GM10847 (cell line): Measurements from ENCODE around the gene CD55.

Experiments
- POLR2A ChIP-seq: IDR thresholded peaks from 2 replicates; pipeline ENCODE4 v1.6.1; 2011; ENCODE audit not compliant: insufficient read length; ENCODE audit errors: extremely low read depth

Gene CD55

DNA sequence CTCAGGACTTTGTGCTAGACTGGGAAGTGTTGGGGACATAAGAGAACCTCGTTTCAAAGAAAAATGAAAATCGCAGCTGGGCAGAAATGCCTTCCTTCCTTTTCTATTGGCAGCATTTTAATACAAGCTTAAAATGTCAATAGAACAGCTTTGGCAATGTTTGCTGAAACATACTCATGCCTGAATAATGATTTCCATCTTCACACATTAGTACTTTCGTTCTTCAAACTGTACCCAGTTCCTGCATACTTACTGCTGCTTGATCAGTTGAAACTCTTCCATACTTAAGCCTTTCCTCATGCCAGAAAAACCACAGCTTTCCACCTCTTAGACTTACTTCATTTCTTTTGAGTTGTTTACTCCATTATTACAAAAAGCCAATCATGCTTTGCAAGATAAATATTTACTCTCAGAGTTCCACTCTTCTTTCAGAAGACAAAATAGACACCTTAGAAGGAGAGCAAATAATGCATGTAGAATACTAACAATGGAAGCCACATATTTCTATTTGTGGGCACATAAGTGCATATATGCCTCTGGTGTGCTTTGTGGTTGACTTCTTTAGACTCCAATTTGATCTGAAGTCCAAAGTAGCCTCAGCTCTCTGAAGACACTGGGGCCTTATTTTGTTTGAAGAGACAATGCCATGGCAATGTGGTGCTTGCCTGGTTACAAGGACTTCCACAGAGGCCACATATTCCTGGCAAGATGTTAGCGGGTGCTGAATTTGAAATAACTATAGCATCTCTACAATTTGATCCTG is 22.7 kb upstream of the CD55 start:
- no peak for TF ChIP-seq POLR2A

DNA sequence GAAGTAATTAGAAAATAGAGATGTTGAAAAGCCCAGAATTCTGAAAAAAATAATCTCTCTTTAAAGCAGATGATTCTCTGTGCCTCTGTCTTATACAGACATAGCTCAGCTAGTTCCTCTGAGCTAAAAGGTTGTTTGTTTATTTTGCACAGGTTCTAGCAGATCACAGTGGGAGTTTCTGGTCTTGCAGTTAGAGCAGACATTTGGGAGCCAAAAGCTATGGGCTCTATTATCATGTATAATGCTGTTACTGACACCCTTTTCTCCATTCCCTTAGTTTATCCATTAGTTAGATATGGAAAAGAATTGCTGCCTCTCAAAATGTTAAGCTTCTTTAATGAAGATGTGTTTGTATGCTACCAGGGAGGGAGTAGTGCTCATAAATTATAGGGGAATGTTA is 20.5 kb upstream of the CD55 start:
- TF ChIP-seq POLR2A: no peak

DNA sequence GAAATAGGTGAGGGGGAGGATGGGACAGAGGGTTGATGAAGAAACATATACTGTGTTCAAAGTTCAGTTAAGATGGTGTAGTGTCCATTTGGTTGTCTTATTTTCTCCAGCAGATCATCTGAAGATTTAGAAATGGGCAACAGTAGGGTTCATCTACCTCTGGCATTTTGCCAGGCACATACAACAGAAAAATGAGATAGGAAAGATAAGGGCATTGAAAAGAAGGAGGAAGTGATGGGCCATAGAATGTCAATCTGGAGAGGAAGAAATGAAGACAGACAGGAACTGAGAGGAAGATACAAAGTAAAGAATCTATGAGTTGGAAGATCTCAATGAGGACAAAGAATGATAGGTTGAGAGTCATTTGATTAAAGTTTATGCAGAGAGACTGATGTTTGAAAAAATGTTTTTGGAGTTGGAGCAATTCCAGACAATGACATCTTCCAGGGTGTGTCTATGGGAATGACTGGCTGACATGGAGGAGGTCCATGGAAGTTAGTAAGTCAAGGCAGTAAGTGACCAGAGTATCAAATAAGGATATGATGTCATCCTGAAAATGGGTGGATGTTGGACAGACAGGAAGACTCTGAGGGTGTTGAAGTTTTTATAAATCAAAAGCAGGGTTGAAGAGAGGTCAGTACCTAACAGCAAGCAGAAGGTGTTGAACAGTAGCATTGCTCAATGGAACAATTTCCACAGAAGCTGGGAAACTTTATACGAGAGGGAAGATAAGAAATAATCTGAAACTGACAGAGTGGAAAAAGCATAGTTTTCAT is 18.7 kb upstream of the CD55 start:
- no peak for TF ChIP-seq POLR2A

DNA sequence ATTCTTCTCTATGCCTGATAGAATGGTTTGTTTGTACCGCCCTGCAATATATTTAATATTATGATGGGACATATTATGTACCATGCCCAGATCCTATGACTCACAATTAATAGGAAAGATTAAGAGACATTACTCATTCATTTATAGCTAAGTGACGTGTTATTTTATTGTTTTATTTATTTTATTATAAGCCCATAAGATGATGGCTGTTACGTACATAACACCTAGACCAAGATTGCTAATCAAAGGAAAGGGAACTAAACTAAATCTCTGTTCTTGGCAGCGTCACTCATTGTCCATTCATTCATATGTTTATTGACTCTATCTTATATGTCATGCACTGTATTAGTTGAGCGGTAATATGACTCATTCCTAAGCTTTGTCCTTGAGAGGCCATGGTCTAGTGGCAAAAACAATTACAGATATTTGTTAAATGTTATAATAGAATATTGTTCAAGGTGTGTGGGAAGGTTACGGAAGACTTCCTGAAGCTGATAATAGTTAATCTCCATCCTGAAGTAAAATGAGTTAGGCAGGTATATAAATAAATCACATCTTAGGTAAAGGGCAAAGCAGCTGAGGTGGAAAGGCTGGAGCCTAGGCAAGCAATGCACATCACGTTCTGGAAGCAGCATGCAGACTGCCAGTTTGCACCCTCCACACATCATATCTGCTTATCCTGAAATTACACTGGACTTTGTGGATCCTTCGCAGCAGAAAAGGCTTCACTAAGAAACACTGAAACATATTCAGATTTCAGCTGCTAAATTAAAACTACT is 16.6 kb upstream of the CD55 start:
- TF ChIP-seq POLR2A: no peak

GRCh38 chr1:207305489-207305873 is 16.0 kb upstream of the CD55 start:
- no peak for TF ChIP-seq POLR2A

- TF ChIP-seq POLR2A: no peak
Measured at GRCh38 chr1:207306023-207306422, 15.5 kb upstream of the CD55 start.

- TF ChIP-seq POLR2A: no peak
Measured at GRCh38 chr1:207306603-207307002, 14.9 kb upstream of the CD55 start.

GRCh38 chr1:207308451-207309190 is 12.9 kb upstream of the CD55 start:
- TF ChIP-seq POLR2A: no peak

GRCh38 chr1:207309745-207310273 is 11.7 kb upstream of the CD55 start:
- TF ChIP-seq POLR2A: no peak

- no peak for TF ChIP-seq POLR2A
Measured at GRCh38 chr1:207311888-207312603, 9.4 kb upstream of the CD55 start.

DNA sequence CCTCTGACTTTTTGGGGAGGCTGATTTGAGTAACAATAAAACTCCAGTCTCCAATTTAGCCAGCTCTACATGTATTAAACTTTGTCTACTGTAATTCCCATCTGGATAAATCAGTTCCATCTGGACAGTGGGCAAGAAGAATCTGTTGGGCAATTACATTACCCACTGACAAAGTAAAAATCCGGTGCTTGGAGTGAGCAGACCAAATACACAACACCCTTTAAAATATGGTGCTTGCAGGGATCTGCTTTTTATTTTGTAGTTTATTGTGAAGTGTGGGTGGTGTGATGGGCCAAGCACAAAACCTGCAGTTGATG is 8.9 kb upstream of the CD55 start:
- no peak for TF ChIP-seq POLR2A

DNA sequence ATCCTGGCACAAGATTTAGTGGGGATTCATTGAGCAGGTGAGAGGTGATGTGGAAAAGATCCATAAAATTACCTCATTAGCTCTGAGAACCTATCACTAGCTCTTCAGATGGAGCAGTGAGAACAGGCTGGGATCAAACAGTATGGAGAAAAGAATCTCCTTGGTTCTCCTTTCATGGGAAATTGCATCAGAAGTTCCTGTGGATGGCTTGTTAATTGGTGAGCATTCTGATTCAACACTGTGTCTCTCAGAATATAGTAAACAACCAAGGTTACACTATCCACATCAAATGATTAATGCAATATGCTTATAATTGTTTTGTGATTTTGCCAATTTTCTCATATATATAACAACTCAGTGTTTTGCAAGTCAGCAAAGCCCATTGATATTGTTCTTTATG is 8.3 kb upstream of the CD55 start:
- no peak for TF ChIP-seq POLR2A

GRCh38 chr1:207314816-207315215 is 6.7 kb upstream of the CD55 start:
- no peak for TF ChIP-seq POLR2A

DNA sequence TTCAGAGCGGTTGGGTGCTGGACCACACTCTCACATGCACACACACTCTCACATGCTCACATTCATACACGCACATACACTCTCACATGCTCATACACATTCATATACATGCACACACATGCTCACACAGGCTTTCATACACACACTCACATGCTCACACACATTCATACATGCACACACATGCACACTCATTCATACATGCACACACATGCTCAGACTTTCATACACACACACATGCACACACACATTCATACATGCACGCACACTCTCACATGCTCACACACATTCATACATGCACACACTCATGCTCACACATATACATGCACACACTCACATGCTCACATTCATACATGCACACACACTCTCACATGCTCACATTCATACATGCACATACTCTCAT is 6.0 kb upstream of the CD55 start:
- TF ChIP-seq POLR2A: no peak

DNA sequence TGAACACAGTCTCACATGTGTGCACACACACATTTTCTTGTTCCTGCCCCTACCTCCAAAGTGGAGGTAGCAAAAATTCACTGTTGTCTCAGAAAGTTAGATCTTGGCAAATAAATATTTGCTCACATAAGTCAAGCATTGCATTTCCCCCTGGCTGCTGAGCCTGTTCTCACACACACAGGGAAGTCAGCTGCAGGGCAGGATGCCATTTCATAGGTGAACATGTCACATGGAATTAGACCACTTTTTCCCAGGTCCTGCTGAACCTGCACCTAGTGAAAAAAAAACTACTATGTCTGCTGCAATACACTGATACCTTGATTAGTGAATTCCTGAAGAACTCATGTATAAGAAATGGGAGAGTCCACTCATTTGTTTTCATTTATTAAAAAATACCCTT is 5.3 kb upstream of the CD55 start:
- TF ChIP-seq POLR2A: no peak
